Measurements from ENCODE around the gene GALK1. TPM values are rescaled to one million over a fixed set of nuclear protein-coding genes. Genes with fewer than 3 reads are reported as not detected.

The GALK1 gene
- total and polyA plus RNA-seq, 2 of the 13 experiments (the other 11 are each of a cell fraction or from before 2014, with no cell fraction given), result 59.9 to 93.6 TPM

DNA sequence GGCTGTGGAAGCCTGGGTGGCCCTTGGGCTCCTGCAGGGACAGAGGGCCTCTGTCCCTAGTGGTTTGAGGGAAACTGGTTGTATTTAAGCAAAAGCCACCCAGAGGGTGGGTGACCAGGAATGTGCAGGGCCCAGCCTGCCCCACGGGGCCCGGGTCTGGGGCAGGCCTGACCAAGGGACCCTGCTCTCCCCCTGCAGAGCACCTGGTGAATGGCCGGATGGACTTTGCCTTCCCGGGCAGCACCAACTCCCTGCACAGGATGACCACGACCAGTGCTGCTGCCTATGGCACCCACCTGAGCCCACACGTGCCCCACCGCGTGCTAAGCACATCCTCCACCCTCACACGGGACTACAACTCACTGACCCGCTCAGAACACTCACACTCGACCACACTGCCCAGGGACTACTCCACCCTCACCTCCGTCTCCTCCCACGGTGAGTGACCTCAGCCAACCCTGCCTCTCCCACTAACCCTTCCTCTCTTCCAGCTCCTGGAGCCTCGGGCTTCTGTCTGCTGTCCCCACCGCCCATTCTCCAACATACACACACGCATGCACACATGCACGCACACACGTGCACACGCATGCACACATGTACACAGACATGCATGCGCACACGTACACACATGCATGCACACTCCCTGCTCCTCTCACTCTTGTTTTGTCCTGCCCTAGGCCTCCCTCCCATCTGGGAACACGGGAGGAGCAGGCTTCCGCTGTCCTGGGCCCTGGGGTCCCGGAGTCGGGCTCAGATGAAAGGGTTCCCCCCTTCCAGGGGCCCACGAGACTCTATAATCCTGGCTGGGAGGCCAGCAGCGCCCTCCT is 10.4 kb downstream of the GALK1 start (continued):
- TF ChIP-seq, protein P1, sequence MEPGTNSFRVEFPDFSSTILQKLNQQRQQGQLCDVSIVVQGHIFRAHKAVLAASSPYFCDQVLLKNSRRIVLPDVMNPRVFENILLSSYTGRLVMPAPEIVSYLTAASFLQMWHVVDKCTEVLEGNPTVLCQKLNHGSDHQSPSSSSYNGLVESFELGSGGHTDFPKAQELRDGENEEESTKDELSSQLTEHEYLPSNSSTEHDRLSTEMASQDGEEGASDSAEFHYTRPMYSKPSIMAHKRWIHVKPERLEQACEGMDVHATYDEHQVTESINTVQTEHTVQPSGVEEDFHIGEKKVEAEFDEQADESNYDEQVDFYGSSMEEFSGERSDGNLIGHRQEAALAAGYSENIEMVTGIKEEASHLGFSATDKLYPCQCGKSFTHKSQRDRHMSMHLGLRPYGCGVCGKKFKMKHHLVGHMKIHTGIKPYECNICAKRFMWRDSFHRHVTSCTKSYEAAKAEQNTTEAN (CRISPR knock-in tag; conservative IDR thresholded peaks at IDR 0.05), result peak; percentile 90
- TF ChIP-seq AHR (CRISPR knock-in tag; IDR thresholded peaks at IDR 0.05) (peak; percentile 15; the same call in 1 of the 2 replicates), GLI4 (CRISPR knock-in tag; IDR thresholded peaks at IDR 0.05; ENCODE audit: borderline replicate concordance) (no peak; the same call in 1 of the 2 replicates), ZNF564 (CRISPR knock-in tag; IDR thresholded peaks at IDR 0.05) (peak; percentile 74), ZNF235 (CRISPR knock-in tag; IDR thresholded peaks at IDR 0.05; ENCODE audit: borderline replicate concordance) (0 out of 2 replicates have a peak, but pooled peaks have one; percentile 56), SMAD1 (CRISPR knock-in tag; IDR thresholded peaks at IDR 0.05; ENCODE audit: borderline replicate concordance, low read depth) (no peak), KAT7 (CRISPR knock-in tag; IDR thresholded peaks at IDR 0.05; ENCODE audit: borderline replicate concordance) (no peak; the same call in 1 of the 2 replicates), RCOR2 (CRISPR knock-in tag; IDR thresholded peaks at IDR 0.05) (no peak), MZF1 (CRISPR knock-in tag; IDR thresholded peaks at IDR 0.05; ENCODE audit: borderline replicate concordance) (0 out of 2 replicates have a peak, but pooled peaks have one; percentile 78), ZNF556 (CRISPR knock-in tag; IDR thresholded peaks at IDR 0.05; ENCODE audit: borderline replicate concordance) (peak; percentile 82; the same call in 1 of the 2 replicates), SMYD3 (CRISPR knock-in tag; IDR thresholded peaks at IDR 0.05) (no peak; the same call in 1 of the 2 replicates), NR2F1 (CRISPR knock-in tag; IDR thresholded peaks at IDR 0.05) (no peak), ZNF589 (CRISPR knock-in tag; conservative IDR thresholded peaks at IDR 0.05) (peak; percentile 94), ZNF552 (CRISPR knock-in tag; IDR thresholded peaks at IDR 0.05; ENCODE audit: borderline replicate concordance) (0 out of 2 replicates have a peak, but pooled peaks have one; percentile 50), BORCS8-MEF2B (CRISPR knock-in tag; IDR thresholded peaks at IDR 0.05) (peak; percentile 93), RAD21 (CRISPR knock-in tag; IDR thresholded peaks at IDR 0.05) (no peak; the same call in 1 of the 2 replicates), ZNF780A (CRISPR knock-in tag; IDR thresholded peaks at IDR 0.05) (peak; percentile 75; the same call in 1 of the 2 replicates), RARA (CRISPR knock-in tag; IDR thresholded peaks at IDR 0.05) (peak; percentile 54; the same call in 1 of the 2 replicates), FLYWCH1 (CRISPR knock-in tag; IDR thresholded peaks at IDR 0.05) (no peak), ZNF572 (CRISPR knock-in tag; IDR thresholded peaks at IDR 0.05) (no peak), ZNF547 (CRISPR knock-in tag; IDR thresholded peaks at IDR 0.05) (0 out of 2 replicates have a peak, but pooled peaks have one; percentile 23), ZNF619 (CRISPR knock-in tag; IDR thresholded peaks at IDR 0.05) (no peak)
- TF ChIP-seq, protein P2, sequence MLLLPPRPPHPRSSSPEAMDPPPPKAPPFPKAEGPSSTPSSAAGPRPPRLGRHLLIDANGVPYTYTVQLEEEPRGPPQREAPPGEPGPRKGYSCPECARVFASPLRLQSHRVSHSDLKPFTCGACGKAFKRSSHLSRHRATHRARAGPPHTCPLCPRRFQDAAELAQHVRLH (CRISPR knock-in tag; IDR thresholded peaks at IDR 0.05; ENCODE audit: borderline replicate concordance, low read depth), result peak; percentile 89; the same call in 1 of the 2 replicates
- TF ChIP-seq, protein P3, sequence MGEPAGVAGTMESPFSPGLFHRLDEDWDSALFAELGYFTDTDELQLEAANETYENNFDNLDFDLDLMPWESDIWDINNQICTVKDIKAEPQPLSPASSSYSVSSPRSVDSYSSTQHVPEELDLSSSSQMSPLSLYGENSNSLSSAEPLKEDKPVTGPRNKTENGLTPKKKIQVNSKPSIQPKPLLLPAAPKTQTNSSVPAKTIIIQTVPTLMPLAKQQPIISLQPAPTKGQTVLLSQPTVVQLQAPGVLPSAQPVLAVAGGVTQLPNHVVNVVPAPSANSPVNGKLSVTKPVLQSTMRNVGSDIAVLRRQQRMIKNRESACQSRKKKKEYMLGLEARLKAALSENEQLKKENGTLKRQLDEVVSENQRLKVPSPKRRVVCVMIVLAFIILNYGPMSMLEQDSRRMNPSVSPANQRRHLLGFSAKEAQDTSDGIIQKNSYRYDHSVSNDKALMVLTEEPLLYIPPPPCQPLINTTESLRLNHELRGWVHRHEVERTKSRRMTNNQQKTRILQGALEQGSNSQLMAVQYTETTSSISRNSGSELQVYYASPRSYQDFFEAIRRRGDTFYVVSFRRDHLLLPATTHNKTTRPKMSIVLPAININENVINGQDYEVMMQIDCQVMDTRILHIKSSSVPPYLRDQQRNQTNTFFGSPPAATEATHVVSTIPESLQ (CRISPR knock-in tag; conservative IDR thresholded peaks at IDR 0.05), result no peak
- TF ChIP-seq, protein P4, sequence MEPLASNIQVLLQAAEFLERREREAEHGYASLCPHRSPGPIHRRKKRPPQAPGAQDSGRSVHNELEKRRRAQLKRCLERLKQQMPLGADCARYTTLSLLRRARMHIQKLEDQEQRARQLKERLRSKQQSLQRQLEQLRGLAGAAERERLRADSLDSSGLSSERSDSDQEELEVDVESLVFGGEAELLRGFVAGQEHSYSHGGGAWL (CRISPR knock-in tag; IDR thresholded peaks at IDR 0.05), result peak; percentile 46; the same call in 1 of the 2 replicates
- TF ChIP-seq, protein P5, sequence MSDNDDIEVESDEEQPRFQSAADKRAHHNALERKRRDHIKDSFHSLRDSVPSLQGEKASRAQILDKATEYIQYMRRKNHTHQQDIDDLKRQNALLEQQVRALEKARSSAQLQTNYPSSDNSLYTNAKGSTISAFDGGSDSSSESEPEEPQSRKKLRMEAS (IDR thresholded peaks at IDR 0.05), result peak; percentile 99

Measured in HepG2 (cell line).